Fibroblast of villous mesenchyme (primary cell): ENCODE data around the gene ROBO2. TPM values are rescaled to one million over a fixed set of nuclear protein-coding genes. Genes with fewer than 3 reads are reported as not detected.

Experiments used
- DNase-seq: peaks from one replicate; pipeline ENCODE4 v3.0.0-alpha.2; 2010; ENCODE audit warnings: low read depth
- H3K4me3 ChIP-seq: 2 replicates; pipeline ENCODE4 v1.5.1; 2011; ENCODE audit warnings: low read depth, mild to moderate bottlenecking, low read length
- CTCF ChIP-seq: IDR thresholded peaks from 2 replicates; pipeline ENCODE4 v1.5.1; 2012; ENCODE audit warnings: low read depth, mild to moderate bottlenecking, low read length; ENCODE audit not compliant: insufficient read depth
- total RNA-seq: library from RNA; depleted of rRNA; stranded (reverse); fragments of >200 nt; gene quantifications from 2 replicates; pipeline ENCODE4 v1.2.3, GENCODE V29; 2012

The ROBO2 gene
- total RNA-seq, 1 donor, result 3.0 TPM

GRCh38 chr3:77222701-77223100 lies 182.8 kb downstream of the ROBO2 start:
- H3K4me3 ChIP-seq, result no peak overlapping the region
- no peak for TF ChIP-seq CTCF
- DNase-seq, result no peak

- DNase-seq, result no peak
- H3K4me3 ChIP-seq, result no peak overlapping the region
- no peak for TF ChIP-seq CTCF
These were observed 187.7 kb downstream of the ROBO2 start for GRCh38 chr3:77227567-77227966.

- TF ChIP-seq CTCF, result no peak
- no peak overlapping the region for H3K4me3 ChIP-seq
- no peak for DNase-seq
These were observed 192.7 kb downstream of the ROBO2 start for GRCh38 chr3:77232557-77232956.

GRCh38 chr3:77234004-77234403 lies 194.1 kb downstream of the ROBO2 start:
- H3K4me3 ChIP-seq, result no peak overlapping the region
- no peak for TF ChIP-seq CTCF
- DNase-seq, result no peak

GRCh38 chr3:77236118-77236517 lies 196.2 kb downstream of the ROBO2 start:
- no peak for DNase-seq
- no peak for TF ChIP-seq CTCF
- H3K4me3 ChIP-seq, result no peak overlapping the region

- no peak for TF ChIP-seq CTCF
These were observed 200.3 kb downstream of the ROBO2 start for GRCh38 chr3:77240072-77240650.

GRCh38 chr3:77242371-77242770 lies 202.5 kb downstream of the ROBO2 start:
- H3K4me3 ChIP-seq, result no peak overlapping the region
- no peak for DNase-seq
- TF ChIP-seq CTCF, result no peak

More at GRCh38 chr3:77240072-77240650, 200.3 kb downstream of the ROBO2 start:
- no peak for DNase-seq
- H3K4me3 ChIP-seq, result no peak overlapping the region
